Medulla oblongata (tissue), 1 donor: Measurements from ENCODE around the gene MBL2.
A peak's percentile ranks its signal among the peaks of the same experiment; 100 is the strongest.

ENCODE experiments used
- DNase-seq: peaks from one replicate; pipeline ENCODE4 v3.0.0-alpha.2; 2015; ENCODE audit errors: extremely low spot score

MBL2 gene

DNA sequence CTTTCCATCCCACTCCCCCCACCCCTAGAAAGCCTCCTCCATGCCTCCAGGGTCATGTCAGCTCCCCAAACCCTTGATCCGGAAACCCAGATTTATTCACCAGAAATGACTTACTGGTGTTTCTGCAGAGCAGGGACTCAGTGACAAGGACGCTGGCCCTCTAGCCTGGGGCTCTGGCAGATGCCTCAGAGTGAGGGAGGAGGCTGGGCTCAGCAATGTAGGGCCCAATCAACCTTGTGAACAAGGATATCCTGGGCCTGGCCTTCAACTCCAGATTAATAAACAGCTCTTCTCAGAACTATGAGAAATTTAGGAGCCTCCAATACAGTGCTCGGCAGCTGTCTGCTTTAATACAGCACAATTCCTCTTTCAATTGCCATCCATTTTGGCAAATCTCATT, at the start of gene MBL2:
Gene MBL2, minus strand, starts transcription at position 162 of the 400 bp plus-strand sequence. CDS start 1,149 bp downstream, outside the sequence.
- no peak for DNase-seq

DNA sequence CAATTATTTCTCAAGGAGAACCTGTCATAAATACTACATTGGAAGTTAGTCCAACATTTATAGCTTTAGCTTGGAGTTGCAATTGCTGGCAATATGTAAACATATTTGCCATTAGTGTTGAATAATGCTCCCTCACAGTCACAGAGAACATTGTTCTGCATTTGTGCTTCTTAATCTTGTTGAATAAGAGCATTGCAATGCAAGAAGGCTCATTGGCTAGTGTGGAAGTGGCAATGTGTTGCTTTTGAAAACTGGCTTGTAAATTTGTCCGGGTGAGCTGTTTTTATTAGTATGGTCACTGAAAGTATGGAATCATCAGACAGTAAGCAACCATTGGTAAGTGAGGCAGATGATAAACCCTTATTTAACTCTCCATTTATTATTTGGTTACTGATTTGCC, 47.7 kb upstream of the MBL2 start:
- DNase-seq = no peak

DNA sequence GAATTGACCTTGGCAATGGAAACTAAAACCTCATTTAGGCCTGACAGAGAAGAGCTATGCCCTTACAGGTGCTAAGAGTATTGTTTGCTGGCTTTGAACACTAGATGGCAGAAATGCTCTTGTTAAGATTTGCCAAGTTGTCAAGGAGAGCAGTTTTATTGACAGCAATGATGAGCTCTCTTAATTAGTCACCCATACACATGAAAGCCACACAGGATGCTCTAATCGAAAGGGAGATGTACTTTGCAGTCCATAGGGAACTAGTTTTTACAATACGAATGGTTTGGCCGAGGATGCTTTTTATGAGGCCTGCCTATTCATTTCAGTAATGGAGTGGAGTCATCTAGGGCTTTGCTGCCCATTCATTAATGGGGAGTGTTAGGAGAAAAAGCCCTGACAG, 45.4 kb upstream of the MBL2 start:
- DNase-seq = peak; percentile 31

DNA sequence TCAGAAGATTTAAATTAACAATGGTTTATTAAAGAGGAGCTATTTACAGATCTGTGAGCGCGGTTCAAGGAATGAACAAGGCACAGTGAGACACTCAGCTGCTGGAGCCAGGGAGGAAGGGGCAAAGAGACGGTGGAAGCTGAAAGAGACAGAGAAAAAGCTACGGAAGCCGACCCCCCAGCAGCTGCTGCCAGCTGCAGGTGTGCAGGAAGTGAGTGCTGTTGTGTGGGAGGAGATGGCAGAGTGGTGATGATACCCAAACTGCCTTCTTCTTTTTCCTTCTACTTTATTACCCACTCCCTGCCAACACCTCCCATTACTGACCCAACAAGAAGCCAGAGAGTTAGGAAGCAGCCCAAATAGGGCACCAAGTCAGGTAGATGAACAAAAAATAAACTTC, 41.9 kb upstream of the MBL2 start:
- no peak for DNase-seq

DNA sequence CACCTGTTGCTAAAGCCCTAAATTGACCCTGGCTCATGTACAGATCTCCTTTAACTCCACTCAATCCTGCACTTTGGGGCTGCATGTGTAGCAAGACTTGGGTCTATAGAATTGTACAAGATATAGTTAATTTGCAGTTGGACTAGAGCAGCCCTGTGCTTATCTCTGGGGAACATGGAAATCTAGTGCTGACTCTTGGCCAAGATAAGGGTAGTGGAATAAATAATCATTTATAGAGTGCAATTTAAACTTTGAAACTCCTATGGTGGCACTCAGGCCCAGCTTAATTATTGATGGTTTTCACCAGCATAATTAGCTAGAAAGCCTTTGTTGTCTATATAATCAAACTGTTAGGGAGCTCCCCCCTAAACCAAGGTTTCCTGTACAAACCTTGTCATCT, 39.2 kb upstream of the MBL2 start:
- no peak for DNase-seq

DNA sequence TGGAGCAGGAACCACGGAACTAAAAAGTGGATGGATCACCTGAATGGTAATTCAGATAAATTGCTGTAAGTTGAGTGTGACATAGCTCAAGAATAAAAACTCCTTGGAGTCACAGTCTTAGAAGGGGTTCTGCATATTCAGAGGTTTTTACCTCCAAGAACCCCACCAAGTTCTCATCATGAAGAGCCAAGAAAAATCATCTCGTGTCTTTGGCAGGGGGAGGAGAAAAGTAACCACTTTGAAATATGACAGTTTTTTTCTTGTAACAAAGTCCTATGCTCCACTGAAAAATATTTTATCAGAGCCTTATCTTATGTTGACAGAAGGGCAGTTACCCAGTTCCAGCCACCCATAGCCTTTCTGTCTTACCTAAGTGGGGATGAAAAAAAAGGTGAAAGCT, 38.2 kb upstream of the MBL2 start:
- no peak for DNase-seq

DNA sequence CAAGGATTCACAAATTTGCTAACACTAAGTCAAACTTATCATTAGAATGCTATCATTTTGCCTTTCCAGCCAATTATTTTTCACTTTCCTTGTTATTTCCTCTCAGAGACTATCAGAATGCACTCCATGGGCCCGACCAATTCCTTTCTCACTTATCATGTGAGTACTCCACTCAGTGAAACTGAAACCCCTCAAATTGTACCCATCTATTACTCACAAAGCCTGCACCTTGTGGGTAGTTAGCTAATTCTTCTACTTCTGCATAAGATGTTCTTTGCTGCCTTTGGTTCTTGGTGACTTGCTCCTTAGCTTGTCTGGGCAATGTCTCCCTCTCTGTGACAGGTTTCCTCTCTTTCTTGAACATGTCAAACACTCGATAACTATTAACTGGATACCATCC, 35.2 kb upstream of the MBL2 start:
- no peak for DNase-seq

DNA sequence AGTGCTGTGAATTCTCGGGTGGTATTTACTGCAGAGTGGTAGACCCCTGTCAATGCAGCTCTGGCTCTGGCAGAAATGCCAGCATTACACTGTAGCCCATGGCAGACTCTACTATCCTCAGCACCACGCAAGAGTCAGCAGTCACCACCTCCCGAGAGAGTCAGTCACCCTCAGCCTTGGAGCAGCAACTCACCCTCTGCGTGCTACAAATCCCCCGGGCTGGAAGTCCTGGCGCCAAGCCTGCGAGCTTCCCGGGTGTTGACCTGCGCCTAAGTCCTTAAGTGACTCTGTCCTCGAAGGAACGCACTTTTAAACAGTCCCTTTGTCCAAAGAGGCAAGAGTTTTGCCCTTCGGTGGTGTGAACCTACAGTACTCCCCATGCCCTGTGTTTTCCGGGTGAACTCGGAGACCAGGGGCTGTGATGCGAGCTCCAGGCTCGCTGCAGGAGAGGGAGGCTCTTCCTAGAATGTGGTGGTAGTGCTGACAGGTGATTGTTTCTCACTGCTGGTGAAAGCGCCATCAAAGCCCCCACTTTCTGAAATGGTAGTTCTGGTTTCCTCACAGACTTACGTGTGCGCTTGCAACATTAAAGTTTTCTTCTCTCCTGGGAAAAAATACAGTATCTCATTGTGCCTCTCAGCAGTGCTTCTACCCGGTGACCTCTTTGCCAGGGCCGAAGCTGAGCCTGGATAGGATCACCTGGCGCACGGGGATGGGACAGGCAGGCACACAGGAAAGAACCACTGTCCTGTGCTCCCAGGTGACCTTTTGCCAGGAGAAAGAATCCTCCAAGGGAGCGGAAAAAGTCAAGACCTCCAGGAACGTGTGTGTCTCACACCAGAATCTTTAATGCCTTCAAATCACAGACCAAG, 33.1 kb upstream of the MBL2 start:
- no peak for DNase-seq

DNA sequence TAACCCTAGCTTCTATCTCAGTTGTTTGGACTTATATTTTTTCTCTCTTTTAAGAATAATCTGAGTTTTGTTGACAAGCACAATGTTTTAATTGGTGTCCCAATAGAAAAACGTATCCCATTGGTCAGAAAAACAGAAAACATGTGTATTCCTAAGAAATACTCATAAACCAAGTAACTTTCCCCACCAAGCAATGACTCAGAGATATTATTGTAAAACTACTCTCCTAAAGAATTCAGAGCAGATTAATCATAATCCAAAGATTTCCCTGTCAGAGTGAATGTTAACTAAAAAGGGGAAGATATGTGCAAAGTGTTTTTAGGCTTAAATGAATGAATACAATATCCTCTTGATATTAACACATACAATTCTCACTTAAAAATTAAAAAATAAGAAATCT, 29.4 kb upstream of the MBL2 start:
- no peak for DNase-seq

DNA sequence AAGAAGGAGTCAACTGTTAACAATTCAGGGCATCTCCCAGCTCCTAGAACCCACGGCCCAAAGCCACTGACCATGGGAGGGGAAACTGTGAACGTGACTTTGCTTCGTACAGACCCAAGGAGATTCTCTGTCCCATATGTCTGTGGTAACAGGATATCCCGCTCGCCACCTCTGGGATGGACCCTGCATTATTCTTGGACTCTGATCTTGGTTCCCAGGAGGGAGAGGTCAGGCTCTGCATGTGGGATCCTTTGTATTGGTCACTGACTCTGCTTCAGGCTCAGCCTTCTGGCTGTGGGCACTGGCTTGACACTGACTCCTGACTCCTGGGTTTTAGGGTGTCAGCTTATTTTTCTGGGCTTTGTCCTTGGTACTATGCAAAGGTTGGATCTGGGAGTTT, 13.5 kb upstream of the MBL2 start:
- no peak for DNase-seq

DNA sequence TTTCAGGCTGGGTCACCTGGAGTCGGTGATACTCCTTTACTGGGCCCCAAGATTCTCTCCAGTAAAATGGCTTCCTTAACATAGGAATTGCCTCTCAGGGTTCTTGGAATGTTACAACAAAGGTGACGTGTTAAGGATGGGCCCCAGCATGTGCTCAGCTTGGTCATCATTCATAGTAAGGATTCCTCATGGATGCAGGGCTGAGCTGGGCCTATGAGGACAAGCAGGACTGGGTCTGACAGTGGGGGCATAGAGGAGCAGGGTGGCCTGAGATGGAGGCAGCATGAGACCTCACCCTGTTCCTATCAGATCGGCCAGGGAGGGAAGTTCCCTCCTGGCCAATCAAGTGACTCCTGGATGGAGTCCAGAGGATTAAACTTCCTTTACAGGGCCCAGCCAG, 12.8 kb upstream of the MBL2 start:
- no peak for DNase-seq

DNA sequence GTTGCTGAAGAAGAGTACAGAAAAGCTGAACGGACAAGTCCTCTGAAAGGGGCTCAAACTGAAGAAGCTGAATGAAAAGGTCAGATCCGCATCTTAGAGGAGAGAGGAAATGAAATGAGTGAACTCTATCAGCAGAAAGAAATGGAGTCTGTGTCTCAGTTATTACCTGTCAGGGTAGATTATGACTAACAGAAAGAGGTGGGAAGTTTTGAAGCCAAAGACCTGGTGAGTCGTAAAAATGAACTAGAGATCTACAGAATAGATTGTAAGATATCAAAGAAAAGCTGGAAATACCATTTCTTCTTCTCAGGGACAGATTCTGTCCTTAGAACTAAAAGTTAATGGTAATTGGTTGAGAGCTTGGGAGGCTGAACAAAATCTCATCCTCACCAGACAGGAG, 11.1 kb upstream of the MBL2 start:
- no peak for DNase-seq

DNA sequence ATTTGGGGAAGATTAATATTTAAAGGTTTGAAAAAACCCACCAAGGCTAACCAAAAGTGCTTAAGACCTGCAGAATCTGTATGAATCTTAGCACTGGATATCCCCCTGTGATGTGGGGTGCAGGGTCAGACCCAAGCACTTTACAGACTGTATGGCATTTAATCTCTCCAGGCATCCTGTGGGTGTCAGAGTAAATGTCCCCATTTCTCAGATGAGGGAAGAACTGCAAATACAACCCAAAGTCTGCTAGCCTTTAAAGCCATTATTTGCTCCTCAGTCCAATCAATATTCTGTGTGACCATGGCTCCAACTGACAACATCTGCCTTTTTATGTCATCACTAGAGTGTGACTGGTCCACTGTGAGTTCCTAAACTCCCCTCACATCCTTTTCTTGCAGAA, 10.0 kb upstream of the MBL2 start:
- peak; percentile 24 for DNase-seq

DNA sequence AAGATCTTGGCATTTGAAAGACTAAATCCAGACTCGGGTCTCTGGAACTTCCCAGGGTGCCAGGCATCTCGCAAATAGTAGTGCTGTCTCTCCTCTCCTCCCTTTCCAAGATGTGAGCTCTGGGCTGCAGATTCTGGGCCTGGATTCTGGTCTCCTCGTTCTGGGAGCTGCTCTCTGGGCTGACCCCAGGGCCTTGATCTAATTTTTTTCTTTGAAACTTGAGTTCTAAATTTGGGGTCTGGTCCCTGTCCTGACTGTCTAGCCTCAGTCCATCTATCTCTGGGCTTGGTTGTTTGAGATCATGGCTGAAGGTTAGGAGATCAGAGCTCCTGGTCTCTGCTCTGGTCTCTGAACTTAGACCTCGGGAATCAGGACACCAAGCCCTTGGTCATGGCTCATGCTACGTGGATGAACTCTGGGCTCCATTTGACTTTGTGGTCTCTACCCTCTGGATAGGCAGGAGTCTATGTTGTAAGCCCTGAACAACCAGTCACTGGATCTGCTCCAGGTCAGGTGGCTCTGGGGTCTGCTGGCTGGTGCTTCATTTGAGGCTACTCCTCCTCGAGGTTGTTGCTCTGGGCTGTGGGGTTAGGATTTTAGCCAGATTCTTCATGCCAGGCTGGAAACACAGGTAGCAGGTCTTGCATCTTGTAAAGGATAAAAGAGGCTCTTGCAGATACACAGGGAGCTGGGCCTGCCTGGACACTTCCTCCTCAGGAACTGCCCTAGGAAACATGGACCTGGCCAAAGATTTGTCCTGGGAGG, 8.0 kb upstream of the MBL2 start:
- DNase-seq = no peak

DNA sequence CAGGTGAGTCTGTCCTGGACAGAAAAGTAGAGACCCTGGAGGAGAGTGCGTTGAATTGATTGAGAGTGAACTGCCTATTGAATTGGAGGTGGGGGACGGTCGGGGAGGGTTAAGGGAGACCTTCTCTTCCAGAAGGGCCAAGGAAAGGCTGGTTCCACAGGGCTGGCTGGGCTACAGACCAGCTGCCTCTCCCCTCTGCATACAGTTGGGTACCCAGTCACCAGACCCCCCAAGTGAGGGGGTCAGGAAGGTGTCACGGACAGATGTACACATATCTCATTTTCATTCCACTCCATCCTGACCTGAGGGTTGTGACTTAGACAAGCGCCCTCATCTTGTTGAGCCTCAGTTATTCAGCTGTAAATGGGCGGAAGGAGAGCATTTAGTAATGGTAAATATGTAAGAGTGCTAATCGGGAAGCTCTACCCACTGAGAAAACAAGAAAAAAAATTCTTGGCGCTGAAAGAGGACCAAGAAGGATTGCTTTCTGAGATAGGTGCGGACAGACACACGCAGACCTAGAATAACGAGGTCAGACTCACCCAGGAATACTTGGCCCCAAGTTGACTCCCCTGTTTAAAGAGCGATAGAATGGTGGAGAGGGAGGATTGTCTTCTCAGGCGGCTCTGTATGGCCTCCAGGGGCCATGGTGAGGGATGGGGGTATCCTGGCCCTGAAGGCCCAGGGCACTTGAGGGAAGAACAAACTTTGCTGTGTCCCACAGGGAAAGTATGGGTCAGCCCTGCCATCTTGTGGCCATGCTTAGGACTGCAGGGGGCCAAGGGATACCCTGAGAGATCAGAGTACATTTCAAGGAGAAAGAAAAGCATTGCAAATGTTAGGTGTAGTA, 7.2 kb upstream of the MBL2 start:
- peak; percentile 75 for DNase-seq

DNA sequence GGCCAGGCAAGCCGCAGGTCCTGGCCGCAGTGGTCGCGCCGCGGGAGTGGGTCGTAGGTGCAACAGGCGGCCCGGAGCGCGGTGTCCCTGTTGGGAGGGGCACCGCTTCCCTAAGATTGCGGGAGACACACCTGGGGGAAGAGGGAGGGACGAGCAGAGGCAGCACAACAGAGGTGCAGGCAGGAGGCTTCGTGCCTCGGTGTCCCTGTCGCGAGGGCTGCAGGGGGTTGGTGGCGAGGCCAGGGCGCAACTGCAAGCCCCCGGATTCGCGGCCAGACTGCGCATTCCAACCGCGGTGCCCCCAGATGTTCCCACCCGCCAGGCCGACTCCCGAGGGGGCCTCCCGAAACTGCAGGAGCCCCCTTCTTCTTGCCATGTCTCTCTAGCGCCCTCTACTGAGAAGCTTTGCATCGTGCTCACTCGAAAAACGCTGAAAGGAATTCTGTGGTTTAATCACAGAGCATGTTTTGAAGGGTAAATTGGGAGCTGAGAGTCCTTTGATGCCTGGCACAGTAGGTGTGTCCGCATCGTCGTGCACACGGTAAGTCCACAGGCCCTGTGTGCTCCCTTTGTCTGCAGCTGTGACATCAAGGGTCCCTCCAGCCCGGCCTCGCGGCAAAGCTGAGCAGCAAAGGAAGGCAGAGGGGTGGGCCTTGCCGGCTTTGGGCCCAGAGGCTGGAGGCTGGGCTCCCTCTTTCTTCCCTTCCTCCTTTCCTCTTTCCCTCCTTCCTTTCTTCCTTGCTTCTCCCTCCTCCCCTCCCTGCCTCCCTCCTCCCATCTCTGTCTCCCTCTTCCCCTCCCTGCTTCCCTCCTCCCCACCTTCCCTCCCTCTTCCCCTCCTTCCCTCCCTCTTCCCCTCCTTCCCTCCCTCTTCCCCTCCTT, 6.2 kb upstream of the MBL2 start:
- DNase-seq = peak; percentile 56

DNA sequence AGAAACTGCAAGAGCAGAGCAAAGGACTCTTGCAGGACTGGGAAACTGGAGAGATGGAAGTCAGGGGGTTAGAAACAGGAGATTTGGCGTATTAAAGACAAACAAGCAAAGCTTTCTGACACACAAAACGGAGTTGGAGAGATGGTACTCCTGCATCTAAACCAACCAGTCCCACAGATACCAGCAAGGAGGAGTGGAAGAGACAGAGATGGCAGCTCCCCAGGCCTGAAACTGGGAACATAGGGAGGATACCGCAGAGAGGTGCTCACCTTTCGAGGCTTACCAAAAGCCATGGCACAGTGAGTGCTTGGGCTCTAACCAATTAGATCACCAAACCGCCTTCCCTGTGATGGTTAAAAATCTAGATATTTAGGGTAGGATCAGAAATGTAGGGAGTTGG, 4.8 kb upstream of the MBL2 start:
- DNase-seq = no peak

DNA sequence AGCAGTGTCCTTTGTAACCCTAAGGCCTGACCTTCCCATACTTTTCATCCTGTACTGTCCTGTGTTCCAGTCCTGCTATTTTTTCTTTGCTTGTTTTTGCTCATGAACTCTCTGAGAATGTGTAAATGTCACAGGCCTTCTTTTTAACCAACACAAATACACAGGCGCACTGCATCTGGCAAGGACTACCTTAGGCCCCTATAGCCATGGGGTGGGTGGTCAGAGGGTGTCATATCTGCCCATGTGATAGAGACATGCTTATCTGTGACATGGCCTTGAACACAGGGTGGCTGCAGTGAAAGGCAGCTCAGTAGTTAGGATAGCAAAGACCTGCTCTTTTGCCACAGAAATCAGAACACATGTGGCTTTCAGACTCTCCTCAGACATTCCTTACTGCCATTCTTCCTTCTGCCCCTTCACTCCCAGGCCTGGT, 3.9 kb upstream of the MBL2 start:
- no peak for DNase-seq

DNA sequence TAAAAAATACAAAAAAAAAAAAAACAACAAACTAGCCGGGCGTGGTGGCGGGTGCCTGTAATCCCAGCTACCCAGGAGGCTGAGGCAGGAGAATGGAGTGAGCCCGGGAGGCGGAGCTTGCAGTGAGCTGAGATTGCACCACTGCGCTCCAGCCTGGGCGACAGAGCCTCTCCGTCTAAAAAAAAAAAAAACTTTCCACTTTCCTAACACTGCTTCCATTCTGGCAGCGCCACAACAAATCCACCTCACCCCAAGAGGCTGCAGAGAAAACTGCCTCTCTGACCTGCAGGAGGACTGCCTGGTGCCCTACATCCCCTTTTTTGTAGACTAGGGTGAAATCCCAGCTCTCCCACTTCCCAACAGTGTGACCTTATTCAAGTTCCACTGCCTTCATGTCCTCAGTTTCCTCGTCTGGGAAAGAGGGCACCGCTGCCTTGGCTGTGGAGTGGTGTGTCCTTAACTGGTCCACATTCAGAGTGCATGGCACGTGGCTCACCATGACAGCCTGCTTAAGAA, 2.6 kb upstream of the MBL2 start:
- no peak for DNase-seq

DNA sequence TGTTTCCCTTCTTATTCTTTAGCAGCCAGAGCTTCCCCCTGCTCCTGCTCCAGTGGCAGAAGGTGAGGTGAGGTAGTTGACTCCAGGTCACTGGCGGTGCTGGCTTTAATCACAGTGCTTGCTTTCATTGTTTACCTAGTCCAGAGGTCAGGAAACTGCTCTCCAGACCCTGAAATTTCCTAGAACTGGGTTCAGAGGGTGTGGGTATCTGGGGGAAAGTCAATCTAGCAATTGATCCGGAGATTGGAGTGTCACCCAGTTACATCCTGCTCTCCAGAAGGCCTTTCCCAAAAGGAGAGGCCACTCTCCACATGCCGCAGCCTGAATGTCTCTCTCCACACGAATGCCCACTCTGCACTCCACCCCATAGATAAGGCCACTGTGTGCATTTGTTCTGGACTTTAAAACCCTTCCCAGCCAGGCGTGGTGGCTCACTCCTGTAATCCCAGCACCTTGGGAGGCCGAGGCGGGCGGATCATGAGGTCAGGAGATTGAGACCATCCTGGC, 2.1 kb upstream of the MBL2 start:
- DNase-seq = no peak

DNA sequence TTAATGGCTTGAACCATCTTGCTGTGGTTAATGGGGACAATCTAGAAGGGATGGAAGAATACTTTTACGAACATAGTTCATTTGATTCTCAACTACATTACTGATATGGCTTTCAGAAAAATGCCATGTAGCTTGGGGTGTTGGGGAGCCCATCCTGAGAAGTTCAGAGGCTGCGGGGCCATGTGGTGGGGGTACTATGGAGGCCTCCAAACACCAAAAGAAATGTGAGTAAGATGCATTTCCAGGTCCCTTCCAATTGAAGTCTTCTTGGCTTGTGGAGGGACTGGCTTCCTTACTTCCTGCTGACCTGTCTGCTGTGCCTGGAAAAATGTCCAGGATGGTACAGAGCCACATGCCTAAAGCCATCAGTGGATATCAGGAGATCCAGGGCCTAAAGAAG, 1.6 kb upstream of the MBL2 start:
- no peak for DNase-seq
